Right lobe of liver (tissue), 4 donors: ENCODE results near the gene PRKN.

ENCODE experiments used
- POLR2A ChIP-seq: fragments of 450-650 bp; IDR thresholded peaks from one replicate; pipeline ENCODE4 v1.6.1; 2017; ENCODE audit warnings: antibody characterized with exemption, mild to moderate bottlenecking
- TF ChIP-seq, protein P1 (sequence below), 4 donors: fragments of 200-600 bp in 3 of 4; fragments of 450-650 bp in 1 of 4; IDR thresholded peaks; one replicate each; pipeline versions ENCODE4 v1.5.1 to v1.8.0; 2016 to 2022; ENCODE audit warnings: antibody characterized with exemption in 4 of 4, mild to moderate bottlenecking in 2 of 4
- donor health status: DM: no; HTN: no; CAD: no.
- donor health status: DM: no; HTN: no; CAD: no.
- donor health status: DM: no; HTN: yes; CAD: no.

DNA sequence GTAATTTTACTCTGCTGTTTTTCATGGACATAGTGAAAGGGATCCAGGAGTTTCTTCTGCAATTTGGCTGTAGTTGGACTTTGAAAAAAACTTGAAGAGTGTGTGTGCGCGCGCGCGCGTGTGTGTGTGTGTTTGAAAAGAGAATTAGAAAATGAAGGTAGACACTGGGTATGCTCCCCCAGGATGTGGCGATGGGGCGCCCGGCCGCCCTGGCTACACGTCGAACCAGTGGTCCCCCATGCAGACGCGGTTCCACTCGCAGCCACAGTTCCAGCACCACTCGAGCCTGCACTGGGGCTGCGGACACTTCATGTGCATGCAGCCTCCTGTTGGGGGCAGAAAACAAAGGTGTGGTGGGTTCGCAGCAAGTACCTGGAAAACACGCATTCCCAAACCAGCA lies 1377.7 kb downstream of the PRKN start:
- TF ChIP-seq, protein P1, sequence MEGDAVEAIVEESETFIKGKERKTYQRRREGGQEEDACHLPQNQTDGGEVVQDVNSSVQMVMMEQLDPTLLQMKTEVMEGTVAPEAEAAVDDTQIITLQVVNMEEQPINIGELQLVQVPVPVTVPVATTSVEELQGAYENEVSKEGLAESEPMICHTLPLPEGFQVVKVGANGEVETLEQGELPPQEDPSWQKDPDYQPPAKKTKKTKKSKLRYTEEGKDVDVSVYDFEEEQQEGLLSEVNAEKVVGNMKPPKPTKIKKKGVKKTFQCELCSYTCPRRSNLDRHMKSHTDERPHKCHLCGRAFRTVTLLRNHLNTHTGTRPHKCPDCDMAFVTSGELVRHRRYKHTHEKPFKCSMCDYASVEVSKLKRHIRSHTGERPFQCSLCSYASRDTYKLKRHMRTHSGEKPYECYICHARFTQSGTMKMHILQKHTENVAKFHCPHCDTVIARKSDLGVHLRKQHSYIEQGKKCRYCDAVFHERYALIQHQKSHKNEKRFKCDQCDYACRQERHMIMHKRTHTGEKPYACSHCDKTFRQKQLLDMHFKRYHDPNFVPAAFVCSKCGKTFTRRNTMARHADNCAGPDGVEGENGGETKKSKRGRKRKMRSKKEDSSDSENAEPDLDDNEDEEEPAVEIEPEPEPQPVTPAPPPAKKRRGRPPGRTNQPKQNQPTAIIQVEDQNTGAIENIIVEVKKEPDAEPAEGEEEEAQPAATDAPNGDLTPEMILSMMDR (IDR thresholded peaks at IDR 0.05) = no peak
- no peak for TF ChIP-seq POLR2A
